ENCODE data around the gene KCNMA1.

DNA sequence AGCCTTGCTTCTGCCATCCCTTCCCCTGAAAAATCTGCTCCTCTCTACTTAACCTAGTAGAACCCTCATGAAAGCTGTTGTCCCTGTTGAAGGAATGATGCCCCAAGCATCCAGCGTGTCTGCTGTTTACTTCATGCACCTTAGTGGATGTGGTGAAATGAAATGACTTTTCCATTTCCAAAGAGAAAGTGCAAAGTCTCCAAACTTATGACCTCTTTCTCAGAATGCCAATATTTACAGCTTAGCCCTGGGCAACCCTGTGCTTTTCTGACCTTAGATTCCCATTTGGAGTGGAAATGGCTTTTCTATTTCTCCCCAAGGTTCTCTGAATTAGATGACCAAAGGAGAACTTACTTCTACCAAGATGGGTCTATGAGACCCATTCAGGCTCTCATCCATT, 256.9 kb downstream of the KCNMA1 start:
- TF ChIP-seq POLR2A (IDR thresholded peaks at IDR 0.05), result no peak
- TF ChIP-seq, protein P1, sequence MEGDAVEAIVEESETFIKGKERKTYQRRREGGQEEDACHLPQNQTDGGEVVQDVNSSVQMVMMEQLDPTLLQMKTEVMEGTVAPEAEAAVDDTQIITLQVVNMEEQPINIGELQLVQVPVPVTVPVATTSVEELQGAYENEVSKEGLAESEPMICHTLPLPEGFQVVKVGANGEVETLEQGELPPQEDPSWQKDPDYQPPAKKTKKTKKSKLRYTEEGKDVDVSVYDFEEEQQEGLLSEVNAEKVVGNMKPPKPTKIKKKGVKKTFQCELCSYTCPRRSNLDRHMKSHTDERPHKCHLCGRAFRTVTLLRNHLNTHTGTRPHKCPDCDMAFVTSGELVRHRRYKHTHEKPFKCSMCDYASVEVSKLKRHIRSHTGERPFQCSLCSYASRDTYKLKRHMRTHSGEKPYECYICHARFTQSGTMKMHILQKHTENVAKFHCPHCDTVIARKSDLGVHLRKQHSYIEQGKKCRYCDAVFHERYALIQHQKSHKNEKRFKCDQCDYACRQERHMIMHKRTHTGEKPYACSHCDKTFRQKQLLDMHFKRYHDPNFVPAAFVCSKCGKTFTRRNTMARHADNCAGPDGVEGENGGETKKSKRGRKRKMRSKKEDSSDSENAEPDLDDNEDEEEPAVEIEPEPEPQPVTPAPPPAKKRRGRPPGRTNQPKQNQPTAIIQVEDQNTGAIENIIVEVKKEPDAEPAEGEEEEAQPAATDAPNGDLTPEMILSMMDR (IDR thresholded peaks at IDR 0.05 in 4 of 5, conservative IDR thresholded peaks at IDR 0.05 in 1 of 5), result no peak
